GM21528 (cell line): ENCODE results near the gene TARS1.

Source experiments
- ATAC-seq: cut with Tn5 transposase; IDR thresholded peaks from one replicate; pipeline ENCODE4 v1.9.1; 2021; ENCODE audit warnings: mild to moderate bottlenecking, moderate library complexity; ENCODE audit not compliant: unreplicated experiment, low FRiP score

Gene TARS1

DNA sequence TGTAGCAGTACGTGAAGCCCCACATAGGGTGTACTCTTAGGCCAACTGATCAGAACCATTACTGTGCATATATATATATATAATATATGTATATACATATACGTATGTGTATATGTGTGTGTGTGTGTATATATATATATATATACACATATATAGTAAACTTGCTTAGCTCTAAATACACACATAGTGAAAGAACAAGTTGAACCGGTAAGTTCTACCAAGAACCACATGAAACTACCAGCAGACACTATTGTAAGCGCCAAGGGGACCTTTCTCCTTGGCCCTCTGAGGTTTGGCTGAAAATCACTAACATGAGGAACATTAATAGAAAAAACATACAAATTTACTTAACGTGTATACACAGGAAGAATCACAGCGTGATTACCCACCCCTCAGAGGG is 1.8 kb upstream of the TARS1 start:
- no peak for ATAC-seq

- no peak for ATAC-seq
These were observed 772 bp upstream of the TARS1 start for GRCh38 chr5:33439905-33440481.

- peak; percentile 39 for ATAC-seq
These were observed 744 bp downstream of the TARS1 start for GRCh38 chr5:33441241-33442177.

GRCh38 chr5:33444542-33444941 is 3.8 kb downstream of the TARS1 start:
- no peak for ATAC-seq

GRCh38 chr5:33445798-33446197 is 5.0 kb downstream of the TARS1 start:
- no peak for ATAC-seq

GRCh38 chr5:33448118-33448517 is 7.4 kb downstream of the TARS1 start:
- no peak for ATAC-seq

GRCh38 chr5:33457126-33457525 is 16.4 kb downstream of the TARS1 start:
- ATAC-seq, result no peak

- ATAC-seq, result no peak
These were observed 17.1 kb downstream of the TARS1 start for GRCh38 chr5:33457817-33458216.

DNA sequence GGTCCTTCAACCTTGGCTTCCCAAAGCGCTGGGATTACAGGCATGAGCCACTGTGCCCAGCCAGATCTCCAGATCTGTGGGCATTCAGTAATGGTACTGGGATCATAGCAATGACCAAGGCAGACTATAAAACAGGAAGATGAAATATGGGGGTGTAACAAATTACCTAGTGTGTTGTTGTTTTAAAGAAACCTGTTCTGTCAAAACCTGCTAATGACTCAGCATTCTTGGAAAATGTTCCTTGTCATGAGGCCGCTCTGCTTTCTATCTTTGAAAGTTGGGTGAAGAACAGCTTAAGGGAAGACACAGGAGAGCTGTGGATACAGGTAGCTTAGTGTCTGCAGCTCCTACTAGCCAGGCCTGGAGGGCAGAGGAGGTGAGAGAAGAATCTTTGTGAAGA is 19.4 kb downstream of the TARS1 start:
- no peak for ATAC-seq

- no peak for ATAC-seq
These were observed 21.7 kb downstream of the TARS1 start for GRCh38 chr5:33462456-33462855.

GRCh38 chr5:33465120-33465519 is 24.4 kb downstream of the TARS1 start:
- no peak for ATAC-seq

DNA sequence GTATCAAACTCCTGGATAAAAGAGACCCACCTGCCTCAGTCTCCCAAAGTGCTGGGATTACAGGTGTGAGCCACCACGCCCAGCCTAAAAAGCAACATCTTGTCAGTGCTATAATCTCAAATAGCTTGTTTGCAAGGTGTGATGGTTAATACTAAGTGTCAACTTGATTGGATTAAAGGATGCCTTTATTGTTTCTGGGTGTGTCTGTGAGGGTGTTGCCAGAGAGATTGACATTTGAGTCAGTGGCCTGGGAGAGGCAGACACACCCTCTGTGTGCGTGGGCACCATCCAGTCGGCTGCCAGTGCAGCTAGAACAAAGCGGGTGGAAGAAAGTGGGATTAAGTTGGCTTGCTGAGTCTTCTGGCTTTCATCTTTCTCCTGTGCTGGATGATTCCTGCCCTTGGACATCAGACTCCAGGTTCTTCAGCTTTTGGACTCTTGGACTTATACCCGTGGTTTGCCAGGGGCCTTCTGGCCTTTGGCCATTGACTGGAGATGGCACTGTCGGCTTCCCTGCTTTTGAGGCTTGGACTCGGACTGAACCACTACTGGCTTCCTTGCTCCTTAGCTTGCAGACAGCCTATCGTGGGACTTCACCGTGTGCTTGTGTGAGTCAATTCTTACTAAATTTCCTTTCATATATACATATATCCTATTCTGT is 28.1 kb downstream of the TARS1 start:
- ATAC-seq, result no peak

DNA sequence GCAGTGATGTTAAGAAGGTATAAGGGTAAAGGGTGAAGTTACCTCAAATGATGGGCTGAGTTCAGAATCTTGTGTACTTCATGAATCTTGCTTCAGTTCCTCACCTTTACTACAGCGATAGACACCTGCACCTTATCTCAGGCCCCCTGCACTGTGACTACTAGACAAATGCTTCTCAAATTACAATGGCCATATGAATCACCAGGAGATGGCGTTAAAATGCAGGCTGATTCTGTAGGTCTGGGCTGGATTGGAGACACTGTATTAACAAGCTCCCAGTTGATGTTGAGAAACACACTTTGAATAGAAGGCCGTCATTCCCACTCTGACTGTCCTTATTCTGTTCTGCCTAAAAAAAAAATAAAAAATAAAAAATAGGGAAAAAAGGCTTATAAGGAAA is 29.8 kb downstream of the TARS1 start:
- ATAC-seq, result no peak

GRCh38 chr5:33472805-33473409 is 32.1 kb downstream of the TARS1 start:
- no peak for ATAC-seq

- no peak for ATAC-seq
These were observed 33.2 kb downstream of the TARS1 start for GRCh38 chr5:33474004-33474403.

DNA sequence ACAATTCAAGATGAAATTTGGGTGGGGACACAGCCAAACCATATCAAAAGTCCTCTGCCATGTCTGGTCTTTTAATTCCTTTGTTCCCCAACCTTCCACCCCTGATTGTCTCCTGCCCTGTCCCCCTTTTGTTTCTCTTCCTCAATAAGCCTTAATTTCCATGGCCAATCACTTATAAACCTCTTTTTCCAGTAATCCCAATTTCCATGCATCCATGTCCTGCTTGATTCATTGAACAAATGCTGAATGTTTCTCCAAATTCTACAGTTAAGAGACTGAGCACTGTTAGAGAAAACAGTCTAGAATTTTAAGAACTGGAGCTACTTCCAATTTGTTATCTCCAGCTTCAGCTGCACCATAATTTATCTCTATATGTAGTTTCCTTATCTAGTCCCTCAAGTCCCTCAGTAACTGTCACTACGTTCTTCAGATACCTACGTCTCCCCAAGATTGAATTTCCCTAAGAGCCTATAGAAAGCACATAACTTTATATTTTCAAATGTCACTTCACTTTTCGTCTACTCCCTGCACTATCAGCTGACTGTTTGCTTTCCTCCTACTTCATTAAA is 34.2 kb downstream of the TARS1 start:
- no peak for ATAC-seq

- ATAC-seq, result no peak
These were observed 34.9 kb downstream of the TARS1 start for GRCh38 chr5:33475706-33476105.

GRCh38 chr5:33476992-33477391 is 36.2 kb downstream of the TARS1 start:
- ATAC-seq, result no peak

GRCh38 chr5:33477816-33478215 is 37.1 kb downstream of the TARS1 start:
- ATAC-seq, result no peak

DNA sequence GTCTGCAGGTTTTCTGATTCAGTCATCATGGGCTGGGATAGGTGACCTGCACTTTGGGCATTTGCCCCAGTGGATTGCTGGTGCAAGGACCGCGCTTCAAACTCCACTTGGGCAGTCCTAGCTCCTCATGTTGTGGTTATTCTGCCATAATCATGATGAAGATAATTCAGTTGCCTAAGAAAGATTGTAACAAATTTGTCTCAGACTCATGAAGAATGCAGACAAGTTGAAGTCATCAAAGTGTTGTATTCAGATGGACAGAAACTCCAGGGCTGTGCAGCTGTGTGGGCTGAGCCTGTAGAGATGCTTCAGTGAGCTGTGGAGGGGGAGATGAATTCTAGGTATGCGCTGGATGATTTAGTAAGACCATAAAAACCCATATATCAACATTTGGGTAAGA is 38.5 kb downstream of the TARS1 start:
- no peak for ATAC-seq

GRCh38 chr5:33480876-33481275 is 40.1 kb downstream of the TARS1 start:
- ATAC-seq, result no peak
